PC-3 (cell line): ENCODE measurements around the gene ZNF532. TPM values are rescaled to one million over a fixed set of nuclear protein-coding genes. Genes with fewer than 3 reads are reported as not detected.

ENCODE experiments used
- ATAC-seq: fragments of 200-7000 bp; cut with Tn5 transposase; 2 replicates; pipeline ENCODE4 v1.9.1; 2020; ENCODE audit warnings: mild to moderate bottlenecking, moderate library complexity
- BruUV-seq: library from RNA; stranded (reverse); fragments of 400-500 nt; replicated peaks from 2 replicates; lab custom pipeline; 2021; lab: Mats Ljungman, UMichigan
- CTCF ChIA-PET: fragments of 300-600 bp; sonication (Branson Sonifier 250); formaldehyde crosslinking; loops from one replicate; lab custom pipeline; 2022; ENCODE audit warnings: antibody characterized with exemption; lab: Charles Lee
- POLR2A ChIA-PET: fragments of 300-600 bp; sonication (Branson Sonifier 250); formaldehyde crosslinking; loops from one replicate; lab custom pipeline; 2022; ENCODE audit warnings: antibody characterized with exemption; ENCODE audit not compliant: unreplicated experiment; lab: Charles Lee
- DNase-seq: peaks from one replicate; pipeline ENCODE4 v3.0.0-alpha.2; 2015
- H2AFZ ChIP-seq: fragments of 300-600 bp; sonication (generic); 2 replicates; pipeline ENCODE4 v1.6.0; 2016; ENCODE audit warnings: antibody characterized with exemption, low read length
- H3F3A ChIP-seq: fragments of 300-600 bp; sonication (generic); one replicate; pipeline ENCODE4 v1.6.0; 2017; ENCODE audit warnings: antibody characterized with exemption, low read length, control low read depth, mild to moderate bottlenecking; ENCODE audit not compliant: unreplicated experiment
- H3K27ac ChIP-seq: fragments of 300-600 bp; sonication (generic); 2 replicates; pipeline ENCODE4 v1.5.1; 2016; ENCODE audit warnings: mild to moderate bottlenecking, low read length
- H3K27me3 ChIP-seq: fragments of 300-600 bp; sonication (generic); 2 replicates; pipeline ENCODE4 v1.6.1; 2016; ENCODE audit warnings: low read length, mixed read lengths
- H3K36me3 ChIP-seq: fragments of 300-600 bp; sonication (generic); 2 replicates; pipeline ENCODE4 v1.6.1; 2016; ENCODE audit warnings: low read depth, mixed run types, low read length, mixed read lengths
- H3K4me1 ChIP-seq: fragments of 300-600 bp; sonication (generic); 2 replicates; pipeline ENCODE4 v1.5.1; 2016; ENCODE audit warnings: low read length; ENCODE audit not compliant: insufficient read depth
- H3K4me2 ChIP-seq: fragments of 300-600 bp; sonication (generic); 2 replicates; pipeline ENCODE4 v1.6.0; 2016; ENCODE audit warnings: low read length
- H3K4me3 ChIP-seq: fragments of 300-600 bp; sonication (generic); 2 replicates; pipeline ENCODE4 v1.5.1; 2016; ENCODE audit warnings: mild to moderate bottlenecking, low read length, mixed read lengths
- H3K79me2 ChIP-seq: fragments of 300-600 bp; sonication (generic); 2 replicates; pipeline ENCODE4 v1.6.1; 2017; ENCODE audit warnings: low read length, mixed read lengths
- H3K9ac ChIP-seq: fragments of 300-600 bp; sonication (generic); 2 replicates; pipeline ENCODE4 v1.6.0; 2016; ENCODE audit warnings: mild to moderate bottlenecking, low read length
- H3K9me2 ChIP-seq: fragments of 300-600 bp; sonication (generic); replicated peaks from 2 replicates; pipeline ENCODE4 v1.6.1; 2016; ENCODE audit warnings: mixed run types, low read length, mixed read lengths
- H3K9me3 ChIP-seq: fragments of 300-600 bp; sonication (generic); 2 replicates; pipeline ENCODE4 v1.6.1; 2016; ENCODE audit warnings: low read length, mixed read lengths
- H4K20me1 ChIP-seq: fragments of 300-600 bp; sonication (generic); 2 replicates; pipeline ENCODE4 v1.6.1; 2016; ENCODE audit warnings: low read length, mixed read lengths
- CTCF ChIP-seq: fragments of 300-600 bp; sonication (generic); conservative IDR thresholded peaks from 2 replicates; pipeline ENCODE4 v1.5.1; 2017; ENCODE audit warnings: antibody characterized with exemption, low read depth, mild to moderate bottlenecking, low read length
- EZH2 ChIP-seq: fragments of 300-600 bp; sonication (generic); IDR thresholded peaks from one replicate; pipeline ENCODE4 v1.6.1; 2017; ENCODE audit warnings: antibody characterized with exemption, mild to moderate bottlenecking, low read length; ENCODE audit not compliant: unreplicated experiment
- EZH2phosphoT487 ChIP-seq: fragments of 300-600 bp; sonication (generic); IDR thresholded peaks from 2 replicates; pipeline ENCODE4 v1.6.1; 2018; ENCODE audit warnings: mild to moderate bottlenecking, antibody characterized with exemption, low read length, borderline replicate concordance
- intact Hi-C: fragments of 100-400 bp; cut with micrococcal nuclease; formaldehyde crosslinking; loops from 2 replicates; pipeline ENCODE4 v1.9.0; 2023
- total RNA-seq: library from RNA; depleted of rRNA; stranded (reverse); fragments of >200 nt; gene quantifications from 2 replicates; pipeline ENCODE4 v1.2.3, GENCODE V29; 2014

The ZNF532 gene
- total RNA-seq, 1 experiment from 2014 or later, result 47.3 TPM

DNA sequence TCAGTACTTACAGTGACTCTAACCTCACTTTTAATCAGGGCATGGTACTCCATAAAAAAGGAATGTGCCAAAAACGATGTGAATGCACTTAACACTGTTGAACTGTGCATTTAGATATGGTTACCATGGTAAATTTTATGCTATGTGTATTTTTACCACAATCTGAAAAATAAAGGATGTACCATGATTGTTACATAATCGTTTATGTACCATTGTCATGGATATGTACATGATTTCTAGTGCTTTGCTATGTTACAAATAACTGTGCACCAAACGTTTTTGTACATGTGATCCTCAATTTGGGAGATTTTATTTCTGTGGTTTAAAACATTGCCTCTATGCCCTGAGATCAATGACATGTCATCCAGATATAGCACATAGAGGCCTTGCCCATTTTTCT is 21.8 kb downstream of the ZNF532 start:
- H3K9me3 ChIP-seq, result no peaks in the 10 kb centered on the region
- CTCF ChIA-PET, result no interaction called here
- H3K4me3 ChIP-seq, result no peak overlapping the region
- H3K36me3 ChIP-seq, result peaks cover 32% of the 10 kb centered on the region; the same call in 1 of the 2 replicates
- H3K27ac ChIP-seq, result peak overlapping the region; percentile 72
- BruUV-seq, result no TSS peak
- H3F3A ChIP-seq, result peaks cover 10% of the 10 kb centered on the region
- no peaks in the 10 kb centered on the region for H3K9me2 ChIP-seq
- intact Hi-C loops, result loop anchor here (5.0 to 10.0 kb wide), 2 partner anchors 58 to 181 kb away; no protein-coding TSS in a partner anchor
- ATAC-seq (no peak), DNase-seq (no peak)
- H3K9ac ChIP-seq, result no peak overlapping the region
- no peaks in the 10 kb centered on the region for H3K27me3 ChIP-seq
- no peak overlapping the region for H3K4me2 ChIP-seq
- no peak overlapping the region for H2AFZ ChIP-seq
- TF ChIP-seq EZH2, result no peak
- no peak for TF ChIP-seq CTCF
- TF ChIP-seq EZH2phosphoT487, result no peak
- no peaks in the 10 kb centered on the region for H4K20me1 ChIP-seq
- peaks cover 90% of the 10 kb centered on the region for H3K79me2 ChIP-seq
- peaks cover 21% of the 10 kb centered on the region for H3K4me1 ChIP-seq
- POLR2A ChIA-PET, result interaction anchor here (0.7 kb wide), 1 partner anchor 105 kb away, joined by 4 read pairs; no protein-coding TSS in a partner anchor

DNA sequence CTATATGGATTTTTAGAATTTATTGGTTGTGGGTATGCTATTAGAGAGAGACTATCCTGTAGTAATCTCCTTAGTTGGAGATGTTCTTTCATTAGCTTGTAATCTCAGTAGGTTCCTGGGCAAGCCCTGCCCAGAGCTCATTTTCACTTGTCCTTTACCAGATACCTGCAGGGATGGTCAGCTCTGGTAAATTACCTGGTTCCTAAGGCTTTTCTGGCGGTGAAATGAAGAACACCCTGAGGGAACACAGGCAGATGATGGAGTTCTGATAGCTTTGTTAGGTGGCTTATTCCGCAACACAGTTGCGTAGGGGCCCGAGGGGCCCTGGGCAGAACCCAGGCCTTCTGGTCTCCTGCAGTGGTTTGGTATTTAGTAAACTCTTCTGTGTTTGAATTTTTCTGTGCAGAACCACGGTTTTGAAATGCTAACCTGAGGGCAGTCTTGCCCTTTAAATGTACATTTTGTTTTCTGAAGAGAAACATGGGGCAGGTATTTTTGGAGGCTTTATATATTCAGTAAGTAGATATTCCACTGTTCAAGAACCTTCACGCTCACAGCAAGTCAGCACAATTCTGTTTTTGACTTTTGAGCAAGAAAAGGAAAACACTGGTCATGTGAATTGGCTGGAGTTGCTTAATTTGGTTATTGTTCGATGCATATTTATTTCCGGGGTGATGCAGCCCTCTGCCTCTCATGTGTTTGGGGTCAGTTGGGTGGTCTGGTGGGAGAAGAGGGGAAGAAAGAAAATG is 22.4 kb downstream of the ZNF532 start:
- Histone ChIP-seq H2AFZ (peak overlapping the region; percentile 49; the same call in 1 of the 2 replicates), H3F3A (peaks cover 10% of the 10 kb centered on the region), H3K36me3 (peaks cover 31% of the 10 kb centered on the region; the same call in 1 of the 2 replicates), H3K4me2 (peak overlapping the region; percentile 74), H4K20me1 (no peaks in the 10 kb centered on the region), H3K4me1 (peaks cover 27% of the 10 kb centered on the region), H3K9me2 (no peaks in the 10 kb centered on the region), H3K9ac (peak overlapping the region; percentile 26), H3K9me3 (no peaks in the 10 kb centered on the region), H3K27ac (peak overlapping the region; percentile 72), H3K4me3 (peak overlapping the region; percentile 18; the same call in 1 of the 2 replicates), H3K27me3 (no peaks in the 10 kb centered on the region), H3K79me2 (peaks cover 90% of the 10 kb centered on the region)
- ChIA-PET CTCF (no interaction called here), POLR2A (interaction anchor here (0.7 kb wide), 1 partner anchor 104 kb away, joined by 4 read pairs; no protein-coding TSS in a partner anchor)
- peak; percentile 28 for ATAC-seq
- DNase-seq, result no peak
- TF ChIP-seq CTCF (no peak), EZH2 (no peak)
- BruUV-seq, result no TSS peak
- intact Hi-C loops, result loop anchor here (5.0 to 10.0 kb wide), 2 partner anchors 58 to 180 kb away; no protein-coding TSS in a partner anchor

- Histone ChIP-seq H2AFZ (peak overlapping the region; percentile 49), H3K9me2 (no peaks in the 10 kb centered on the region), H4K20me1 (no peaks in the 10 kb centered on the region), H3K27ac (peak overlapping the region; percentile 72), H3K4me3 (peak overlapping the region; percentile 18; the same call in 1 of the 2 replicates), H3K79me2 (peaks cover 90% of the 10 kb centered on the region), H3K4me2 (peak overlapping the region; percentile 74), H3K9me3 (no peaks in the 10 kb centered on the region), H3K4me1 (peaks cover 31% of the 10 kb centered on the region), H3K36me3 (peaks cover 30% of the 10 kb centered on the region; the same call in 1 of the 2 replicates), H3K9ac (peak overlapping the region; percentile 26), H3F3A (peaks cover 10% of the 10 kb centered on the region), H3K27me3 (no peaks in the 10 kb centered on the region)
- intact Hi-C loops, result loop anchor here (5.0 to 10.0 kb wide), 2 partner anchors 57 to 180 kb away; no protein-coding TSS in a partner anchor
- DNase-seq (peak; percentile 84), ATAC-seq (peak; percentile 98)
- POLR2A ChIA-PET, result no interaction called here
- TF ChIP-seq CTCF, result no peak
- no peak for TF ChIP-seq EZH2phosphoT487
- no peak for TF ChIP-seq EZH2
- CTCF ChIA-PET, result no interaction called here
- no TSS peak for BruUV-seq
These were observed 22.9 kb downstream of the ZNF532 start for GRCh38 chr18:58887613-58887963.
